Measurements from ENCODE around the gene EEF1AKMT1.

GRCh38 chr13:20782116-20782708 is 8.5 kb upstream of the EEF1AKMT1 start:
- TF ChIP-seq POLR2A (IDR thresholded peaks at IDR 0.05; ENCODE audit: low read depth, low read length) (no peak), POLR2AphosphoS5 (IDR thresholded peaks at IDR 0.05; ENCODE audit: low read depth, low read length) (no peak), TAF1 (IDR thresholded peaks at IDR 0.05; ENCODE audit: borderline replicate concordance, low read depth, low read length) (no peak)

Data from GM12892 (cell line).